Right lobe of liver (tissue), 4 donors: Measurements from ENCODE around the gene CDH4.

Source experiments
- POLR2A ChIP-seq: fragments of 450-650 bp; IDR thresholded peaks from one replicate; pipeline ENCODE4 v1.6.1; 2017; ENCODE audit warnings: antibody characterized with exemption, mild to moderate bottlenecking
- TF ChIP-seq, protein P1 (sequence below), 4 donors: fragments of 200-600 bp in 3 of 4; fragments of 450-650 bp in 1 of 4; IDR thresholded peaks; one replicate each; pipeline versions ENCODE4 v1.5.1 to v1.8.0; 2016 to 2022; ENCODE audit warnings: antibody characterized with exemption in 4 of 4, mild to moderate bottlenecking in 2 of 4
- donor health status: DM: no; HTN: no; CAD: no.
- donor health status: DM: no; HTN: no; CAD: no.
- donor health status: DM: no; HTN: yes; CAD: no.

DNA sequence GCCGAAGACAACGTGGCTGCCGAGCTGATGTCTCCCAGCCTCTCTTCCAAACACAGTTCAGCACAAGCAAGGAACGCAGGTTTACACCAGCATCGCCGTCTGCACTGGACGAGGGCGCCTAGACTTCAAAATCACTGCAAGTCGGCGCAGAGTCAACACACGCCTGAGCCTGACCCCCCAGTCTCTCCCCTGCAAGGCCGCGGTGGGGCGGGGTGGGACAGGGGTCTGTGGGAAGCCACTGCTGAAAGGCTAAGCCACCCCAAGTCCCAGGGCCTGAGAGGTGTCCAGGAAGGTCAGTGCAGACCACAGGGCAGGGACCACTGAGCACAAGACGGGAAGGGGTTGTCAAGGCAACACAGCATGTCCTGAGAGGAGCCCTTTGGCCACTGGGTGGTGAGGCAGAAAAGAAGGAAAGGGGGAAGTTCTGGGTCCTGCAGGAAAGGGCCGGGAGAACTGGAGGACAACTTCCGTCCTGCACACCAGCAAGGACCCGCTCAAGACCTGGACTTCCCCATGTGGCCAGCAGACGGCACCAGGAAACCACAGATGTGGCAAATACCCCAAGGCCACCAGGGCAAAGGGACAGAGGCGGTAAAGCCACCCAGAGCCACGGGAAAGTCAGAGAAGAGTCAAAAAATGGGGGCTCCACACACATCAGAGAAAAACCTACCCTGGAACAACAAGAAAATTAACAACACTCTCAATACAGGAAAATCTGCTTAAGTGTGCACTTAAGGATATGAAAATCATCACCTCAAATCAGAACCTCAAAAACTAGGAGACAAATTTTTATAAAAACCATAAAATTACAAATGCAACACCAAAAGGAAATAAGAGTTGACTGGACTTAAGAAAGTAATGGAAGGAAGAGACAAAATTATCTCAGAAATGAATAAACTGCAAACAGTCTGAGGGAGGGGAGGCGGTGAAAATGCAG is 728.9 kb downstream of the CDH4 start:
- TF ChIP-seq, protein P1, sequence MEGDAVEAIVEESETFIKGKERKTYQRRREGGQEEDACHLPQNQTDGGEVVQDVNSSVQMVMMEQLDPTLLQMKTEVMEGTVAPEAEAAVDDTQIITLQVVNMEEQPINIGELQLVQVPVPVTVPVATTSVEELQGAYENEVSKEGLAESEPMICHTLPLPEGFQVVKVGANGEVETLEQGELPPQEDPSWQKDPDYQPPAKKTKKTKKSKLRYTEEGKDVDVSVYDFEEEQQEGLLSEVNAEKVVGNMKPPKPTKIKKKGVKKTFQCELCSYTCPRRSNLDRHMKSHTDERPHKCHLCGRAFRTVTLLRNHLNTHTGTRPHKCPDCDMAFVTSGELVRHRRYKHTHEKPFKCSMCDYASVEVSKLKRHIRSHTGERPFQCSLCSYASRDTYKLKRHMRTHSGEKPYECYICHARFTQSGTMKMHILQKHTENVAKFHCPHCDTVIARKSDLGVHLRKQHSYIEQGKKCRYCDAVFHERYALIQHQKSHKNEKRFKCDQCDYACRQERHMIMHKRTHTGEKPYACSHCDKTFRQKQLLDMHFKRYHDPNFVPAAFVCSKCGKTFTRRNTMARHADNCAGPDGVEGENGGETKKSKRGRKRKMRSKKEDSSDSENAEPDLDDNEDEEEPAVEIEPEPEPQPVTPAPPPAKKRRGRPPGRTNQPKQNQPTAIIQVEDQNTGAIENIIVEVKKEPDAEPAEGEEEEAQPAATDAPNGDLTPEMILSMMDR (IDR thresholded peaks at IDR 0.05) = peak; percentile 41 to 70 (median 53)
- no peak for TF ChIP-seq POLR2A
